HG03575 (cell line): Measurements from ENCODE around the gene RHOD.

Source experiments
- ATAC-seq: cut with Tn5 transposase; IDR thresholded peaks from one replicate; pipeline ENCODE4 v1.9.1; 2021; ENCODE audit not compliant: unreplicated experiment, insufficient number of reproducible peaks, low FRiP score; ENCODE audit errors: extremely low read depth

The RHOD gene

GRCh38 chr11:67055812-67056211 lies 835 bp upstream of the RHOD start:
- ATAC-seq, result no peak

GRCh38 chr11:67057205-67057672 lies 592 bp downstream of the RHOD start:
- no peak for ATAC-seq

DNA sequence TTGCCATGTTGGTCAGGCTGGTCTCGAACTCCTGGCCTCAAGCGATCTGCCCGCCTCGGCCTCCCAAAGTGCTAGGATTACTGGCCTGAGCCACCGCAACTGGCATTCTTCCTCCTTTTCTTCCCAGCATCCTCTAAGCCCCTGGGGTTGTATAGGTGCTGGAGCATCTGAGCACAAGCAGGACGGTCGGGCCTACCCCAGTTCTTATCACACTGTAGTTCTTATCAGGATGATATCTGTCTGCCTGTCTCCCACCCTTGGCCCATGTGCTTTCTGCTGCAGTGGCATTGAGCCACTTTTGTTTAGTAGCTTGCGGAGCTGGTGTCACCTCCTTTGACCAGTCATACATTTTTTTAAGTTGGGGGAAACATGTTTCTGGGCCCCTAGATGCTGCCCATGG lies 1.9 kb downstream of the RHOD start:
- no peak for ATAC-seq

DNA sequence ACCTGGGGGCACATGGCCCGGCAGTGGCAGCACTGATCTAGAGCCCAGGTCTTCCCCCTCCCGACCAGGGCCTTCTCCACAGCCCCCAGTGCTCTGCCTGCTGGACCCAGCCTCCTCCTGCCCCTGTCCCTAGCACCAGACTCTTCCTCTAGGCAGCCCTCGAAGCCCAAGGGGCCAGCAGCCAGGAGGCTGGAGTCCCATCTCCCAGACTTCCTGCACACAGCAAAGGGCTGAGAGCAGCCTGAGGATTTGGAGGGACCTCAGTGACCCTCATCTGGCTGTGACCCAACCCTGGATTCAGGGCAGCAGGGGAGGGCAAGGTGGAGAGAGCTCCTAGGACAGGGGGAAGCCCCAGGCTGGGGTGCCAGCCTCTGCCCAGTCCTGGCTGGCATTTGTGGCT lies 3.0 kb downstream of the RHOD start:
- no peak for ATAC-seq

- ATAC-seq, result no peak
Measured at GRCh38 chr11:67060111-67060522, 3.5 kb downstream of the RHOD start.

GRCh38 chr11:67062526-67063373 lies 6.1 kb downstream of the RHOD start:
- ATAC-seq, result no peak

GRCh38 chr11:67066333-67066709 lies 9.7 kb downstream of the RHOD start:
- ATAC-seq, result no peak

DNA sequence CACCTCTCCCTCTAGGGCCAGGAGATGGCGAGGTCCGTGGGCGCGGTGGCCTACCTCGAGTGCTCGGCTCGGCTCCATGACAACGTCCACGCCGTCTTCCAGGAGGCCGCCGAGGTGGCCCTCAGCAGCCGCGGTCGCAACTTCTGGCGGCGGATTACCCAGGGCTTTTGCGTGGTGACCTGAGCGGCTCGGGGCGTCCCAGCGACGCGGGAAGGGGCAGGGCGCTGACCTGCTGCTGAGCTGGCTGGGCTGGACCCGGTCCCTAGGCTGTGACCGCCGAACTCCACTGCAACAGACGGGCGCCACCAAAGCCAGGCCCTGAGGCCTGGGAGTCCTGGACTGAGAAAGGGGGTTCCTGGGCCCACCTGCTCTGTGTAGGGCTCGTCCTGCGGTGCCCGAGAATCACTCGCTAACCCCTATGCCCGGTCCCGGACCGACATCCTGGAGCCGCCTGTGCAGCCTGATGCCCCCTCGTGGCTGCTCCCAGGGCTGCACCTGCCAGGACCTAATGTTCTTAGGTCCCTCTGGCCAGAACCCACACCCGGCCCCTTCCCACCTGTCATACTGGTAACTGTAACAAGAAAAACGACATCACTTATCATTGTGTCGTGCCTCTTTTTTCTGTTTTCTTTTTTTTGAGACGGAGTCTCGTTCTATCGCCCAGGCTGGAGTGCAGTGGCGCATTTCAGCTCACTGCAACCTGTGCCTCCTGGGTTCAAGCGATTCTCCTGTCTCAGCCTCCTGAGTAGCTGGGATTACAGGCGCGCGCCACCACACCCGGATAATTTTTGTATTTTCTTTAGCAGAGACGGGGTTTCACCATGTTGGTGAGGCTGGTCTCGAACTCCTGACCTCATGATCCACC lies 15.0 kb downstream of the RHOD start:
- ATAC-seq, result no peak

GRCh38 chr11:67072295-67072694 lies 15.6 kb downstream of the RHOD start:
- no peak for ATAC-seq

GRCh38 chr11:67073908-67074307 lies 17.3 kb downstream of the RHOD start:
- ATAC-seq, result no peak

DNA sequence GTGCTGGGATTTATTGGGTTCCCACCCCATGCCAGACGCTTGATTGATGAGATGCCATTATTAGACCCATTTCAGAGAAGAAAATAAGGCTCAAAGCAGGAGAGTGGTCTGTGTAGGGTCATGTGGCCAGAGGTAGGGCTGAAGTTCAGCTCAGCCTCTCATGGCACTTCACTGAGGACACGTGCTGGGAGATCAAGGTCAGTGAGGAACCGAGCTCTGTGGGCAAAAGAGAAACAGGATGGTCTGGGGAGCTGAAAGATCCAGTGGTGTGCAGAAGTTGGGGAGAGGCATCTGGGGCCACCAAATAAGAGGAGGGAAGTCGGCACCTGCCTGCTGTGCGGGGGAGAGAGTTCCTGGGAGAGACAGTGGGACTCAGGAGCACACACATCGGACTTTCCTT lies 19.6 kb downstream of the RHOD start:
- ATAC-seq, result no peak

DNA sequence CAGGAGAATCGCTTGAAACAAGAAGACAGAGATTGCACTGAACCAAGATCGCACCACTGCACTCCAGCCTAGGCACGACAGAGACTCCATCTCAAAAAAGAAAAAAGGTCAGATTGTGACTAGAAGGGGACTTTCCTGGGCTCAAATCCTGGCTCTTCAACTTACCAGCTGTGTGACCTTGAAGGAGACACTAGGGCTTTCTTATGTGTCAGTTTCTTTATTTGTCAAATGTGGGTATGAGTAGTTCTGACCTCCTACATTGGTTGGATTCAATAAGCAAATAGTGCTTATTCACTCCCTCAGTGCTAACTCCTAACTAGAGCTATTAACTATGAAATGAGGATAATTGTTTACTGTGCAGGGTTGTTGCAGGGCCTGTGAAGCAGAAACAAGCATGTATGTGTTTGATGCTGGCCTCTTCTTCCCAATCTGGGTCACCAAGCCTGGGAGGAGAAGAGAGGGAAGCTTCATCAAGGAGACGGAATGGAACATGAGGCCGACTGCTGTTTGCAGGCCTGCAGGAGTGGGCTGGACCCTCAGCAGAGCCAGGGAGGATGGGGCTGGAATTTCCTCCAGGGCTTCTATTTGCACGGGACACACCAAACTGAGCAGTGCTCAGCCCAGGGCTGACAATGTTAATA lies 22.5 kb downstream of the RHOD start:
- no peak for ATAC-seq

DNA sequence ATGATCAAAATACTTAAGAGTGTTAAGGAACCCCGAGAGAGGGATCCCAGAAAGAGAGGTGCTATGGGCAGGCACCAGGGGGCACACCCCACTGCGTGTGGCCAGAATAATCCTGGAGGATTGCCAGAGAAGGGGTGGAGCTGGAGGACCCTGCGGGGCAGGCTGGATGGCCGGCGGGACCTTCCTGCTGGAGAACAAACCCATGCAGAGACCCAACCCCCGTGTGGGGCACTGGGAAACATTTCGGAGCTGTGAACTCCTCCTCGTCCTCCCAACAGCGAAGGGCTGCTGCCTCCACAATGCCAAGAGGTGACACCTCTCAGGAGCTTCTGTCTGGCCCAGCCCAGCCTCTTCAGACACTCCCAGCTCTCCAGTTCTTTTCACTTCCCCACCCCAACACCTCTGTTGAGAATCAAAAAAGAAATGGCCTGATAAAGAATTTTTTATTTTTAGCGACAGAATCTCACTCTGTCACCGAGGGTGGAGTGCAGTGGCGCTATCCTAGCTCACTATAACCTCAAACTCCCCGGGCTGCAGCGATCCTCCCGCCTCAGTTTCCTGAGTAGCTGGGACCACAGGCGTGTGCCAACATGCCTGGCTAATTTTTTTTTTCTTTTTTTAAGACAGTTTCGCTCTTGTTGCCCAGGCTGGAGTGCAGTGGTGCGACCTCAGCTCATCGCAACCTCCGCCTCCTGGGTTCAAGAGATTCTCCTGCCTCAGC lies 25.6 kb downstream of the RHOD start:
- ATAC-seq, result no peak

DNA sequence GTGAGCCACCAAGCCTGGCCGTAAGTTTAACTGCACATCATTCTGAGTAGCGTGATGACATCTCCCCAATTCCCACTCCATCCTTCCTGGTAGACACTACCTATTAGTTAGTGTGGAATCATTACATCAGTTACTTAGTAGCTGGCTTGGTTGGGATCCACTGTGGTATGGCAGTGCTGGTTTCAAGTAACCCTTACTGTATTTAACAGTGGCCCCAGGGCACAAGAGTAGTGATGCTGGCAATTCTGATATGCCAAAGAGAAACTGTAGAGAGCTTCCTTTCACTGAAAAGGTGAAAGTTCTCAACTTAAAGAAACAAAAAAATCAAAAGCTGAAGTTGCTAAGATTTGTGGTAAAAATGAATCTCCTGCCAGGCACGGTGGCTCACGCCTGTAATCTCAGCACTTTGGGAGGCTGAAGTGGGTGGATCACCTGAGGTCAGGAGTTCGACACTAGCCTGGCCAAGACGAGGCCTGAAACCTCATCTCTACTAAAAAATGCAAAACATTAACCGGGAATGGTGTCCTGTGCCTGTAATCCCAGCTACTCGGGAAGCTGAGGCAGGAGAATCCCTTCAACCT lies 27.2 kb downstream of the RHOD start:
- no peak for ATAC-seq

DNA sequence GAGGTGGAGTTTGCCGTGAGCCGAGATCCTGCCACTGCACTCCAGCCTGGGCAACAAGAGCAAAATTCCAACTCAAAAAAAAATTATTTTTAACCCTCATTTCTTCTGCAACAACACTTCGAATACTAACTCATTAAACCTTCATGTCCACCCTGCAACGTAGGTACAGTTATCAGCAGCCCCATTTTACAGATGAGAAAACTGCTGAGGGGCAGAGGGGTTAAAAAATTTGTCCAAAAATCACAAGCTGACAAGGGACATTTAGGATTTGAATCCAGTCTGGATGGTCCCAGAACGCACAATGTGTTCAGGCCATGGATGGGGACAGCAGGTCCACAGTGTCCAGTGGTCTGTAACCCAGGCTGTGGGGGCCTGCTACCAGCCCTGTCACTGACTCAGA lies 29.0 kb downstream of the RHOD start:
- ATAC-seq, result no peak

DNA sequence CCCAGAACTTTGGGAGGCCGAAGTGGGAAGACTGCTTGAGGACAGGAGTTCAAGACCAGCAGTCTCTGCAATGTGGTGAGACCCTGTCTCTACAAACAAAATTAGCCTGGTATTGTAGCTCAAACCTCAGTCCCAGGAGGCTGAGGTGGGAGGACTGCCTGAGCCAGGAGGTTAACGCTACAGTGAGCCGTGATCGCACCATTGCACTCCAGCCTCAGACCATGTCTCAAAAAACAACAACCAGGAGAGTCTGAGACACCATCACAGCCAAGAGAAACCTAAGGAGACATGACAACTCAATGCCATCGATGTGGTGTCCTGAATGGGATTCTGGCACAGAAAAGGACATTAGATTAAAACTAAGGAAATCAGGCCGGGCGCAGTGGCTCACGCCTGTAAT lies 34.1 kb downstream of the RHOD start:
- ATAC-seq, result no peak

- no peak for ATAC-seq
Measured at GRCh38 chr11:67095214-67095507, 38.5 kb downstream of the RHOD start.

- ATAC-seq, result no peak
Measured at GRCh38 chr11:67098799-67099429, 42.3 kb downstream of the RHOD start.
